Peyer's patch (tissue), 4 donors: ENCODE results near the gene GLT6D1.

Source experiments
- POLR2A ChIP-seq, 2 donors: fragments of 450-650 bp; IDR thresholded peaks; one replicate each; pipeline ENCODE4 v1.5.1; 2017; ENCODE audit warnings: antibody characterized with exemption in 2 of 2, mild to moderate bottlenecking in 2 of 2, moderate library complexity in 2 of 2
- TF ChIP-seq, protein P1 (sequence below), 6 experiments: fragments of 450-650 bp in 4 of 6; fragments of 200-600 bp in 2 of 6; sonication (generic) in 1 of 6; IDR thresholded peaks; one replicate each; pipeline ENCODE4 v1.5.1; 2017 to 2019; ENCODE audit warnings: antibody characterized with exemption in 6 of 6, mild to moderate bottlenecking in 3 of 6, moderate library complexity in 1 of 6

DNA sequence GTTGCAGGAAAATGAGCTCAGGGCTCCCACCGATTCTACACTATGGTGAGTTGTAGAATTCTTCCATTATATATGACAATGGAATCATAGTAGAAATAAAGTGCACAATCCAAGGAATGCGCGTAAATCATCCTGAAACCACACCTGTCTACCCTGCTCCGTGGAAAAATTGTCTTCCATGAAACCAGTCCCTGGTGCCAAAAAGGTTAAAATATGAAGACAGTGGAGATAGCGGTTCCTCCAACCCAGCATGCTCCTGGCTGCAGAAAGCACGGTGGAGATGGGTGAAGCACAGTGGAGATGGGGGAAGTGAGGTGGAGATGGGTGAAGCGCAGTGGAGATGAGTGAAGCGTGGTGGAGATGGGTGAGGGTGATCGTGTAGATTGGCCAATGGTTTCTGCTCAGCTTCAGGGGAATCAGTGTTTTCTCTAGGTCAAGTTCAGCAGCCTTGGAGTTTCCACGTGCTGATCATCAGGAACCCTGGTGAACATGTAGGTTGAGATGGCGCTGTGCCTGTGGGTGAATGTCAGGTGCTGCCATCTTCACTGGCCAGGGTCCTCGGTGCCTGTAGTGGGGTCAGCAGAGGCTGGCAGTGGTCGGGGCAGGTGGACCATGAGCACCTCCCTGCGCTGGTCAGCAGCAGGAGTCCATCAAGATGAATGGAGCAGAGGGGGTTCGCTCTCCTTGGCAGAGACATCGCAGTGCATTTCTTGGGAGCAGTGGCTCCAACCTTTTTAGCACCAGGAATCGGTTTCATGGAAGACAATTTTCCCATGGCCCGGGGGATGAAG lies 57.5 kb downstream of the GLT6D1 start:
- TF ChIP-seq POLR2A (IDR thresholded peaks at IDR 0.05), result no peak
- TF ChIP-seq, protein P1, sequence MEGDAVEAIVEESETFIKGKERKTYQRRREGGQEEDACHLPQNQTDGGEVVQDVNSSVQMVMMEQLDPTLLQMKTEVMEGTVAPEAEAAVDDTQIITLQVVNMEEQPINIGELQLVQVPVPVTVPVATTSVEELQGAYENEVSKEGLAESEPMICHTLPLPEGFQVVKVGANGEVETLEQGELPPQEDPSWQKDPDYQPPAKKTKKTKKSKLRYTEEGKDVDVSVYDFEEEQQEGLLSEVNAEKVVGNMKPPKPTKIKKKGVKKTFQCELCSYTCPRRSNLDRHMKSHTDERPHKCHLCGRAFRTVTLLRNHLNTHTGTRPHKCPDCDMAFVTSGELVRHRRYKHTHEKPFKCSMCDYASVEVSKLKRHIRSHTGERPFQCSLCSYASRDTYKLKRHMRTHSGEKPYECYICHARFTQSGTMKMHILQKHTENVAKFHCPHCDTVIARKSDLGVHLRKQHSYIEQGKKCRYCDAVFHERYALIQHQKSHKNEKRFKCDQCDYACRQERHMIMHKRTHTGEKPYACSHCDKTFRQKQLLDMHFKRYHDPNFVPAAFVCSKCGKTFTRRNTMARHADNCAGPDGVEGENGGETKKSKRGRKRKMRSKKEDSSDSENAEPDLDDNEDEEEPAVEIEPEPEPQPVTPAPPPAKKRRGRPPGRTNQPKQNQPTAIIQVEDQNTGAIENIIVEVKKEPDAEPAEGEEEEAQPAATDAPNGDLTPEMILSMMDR (IDR thresholded peaks at IDR 0.05), result no peak
